NCI-H1417 (cell line): Measurements from ENCODE around the gene HDLBP.
"Not testable (repeated sequence)": the region's sequence is repeated elsewhere in the genome, so short reads cannot be mapped to it uniquely, and the experiment has no call there.

Experiments used
- DNase-seq, 3 experiments: peaks; one replicate each; lab custom pipeline; 2025; lab: John Stamatoyannopoulos, UW

HDLBP gene

GRCh38 chr2:241308267-241308666 lies 7.2 kb downstream of the HDLBP start:
- no peak for DNase-seq

GRCh38 chr2:241307055-241307454 lies 8.4 kb downstream of the HDLBP start:
- no peak for DNase-seq

- DNase-seq: no peak
Measured at GRCh38 chr2:241304039-241304670, 11.3 kb downstream of the HDLBP start.

GRCh38 chr2:241302759-241303651 lies 12.5 kb downstream of the HDLBP start:
- DNase-seq: no peak

- no peak for DNase-seq
Measured at GRCh38 chr2:241302083-241302482, 13.4 kb downstream of the HDLBP start.

- no peak for DNase-seq
Measured at GRCh38 chr2:241300000-241300399, 15.5 kb downstream of the HDLBP start.

DNA sequence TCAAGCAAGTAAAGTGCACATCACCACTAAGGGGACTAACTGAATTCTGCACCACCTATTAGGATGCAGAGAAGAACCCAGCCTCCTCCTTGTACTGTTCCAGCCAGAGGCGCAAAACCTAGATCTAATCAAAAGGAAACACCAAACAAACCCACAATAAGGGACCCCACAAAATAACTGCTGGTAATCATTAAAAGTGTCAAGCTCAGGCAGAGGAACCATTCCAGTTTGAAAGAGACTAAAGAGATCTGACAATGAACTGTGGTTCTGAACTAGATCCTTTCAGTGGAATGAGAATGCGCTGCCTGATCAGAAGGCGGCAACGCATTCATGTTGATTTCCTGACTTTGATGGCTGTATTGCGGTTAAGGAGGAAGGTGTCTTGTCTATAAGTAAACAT lies 16.8 kb downstream of the HDLBP start:
- DNase-seq: no peak

DNA sequence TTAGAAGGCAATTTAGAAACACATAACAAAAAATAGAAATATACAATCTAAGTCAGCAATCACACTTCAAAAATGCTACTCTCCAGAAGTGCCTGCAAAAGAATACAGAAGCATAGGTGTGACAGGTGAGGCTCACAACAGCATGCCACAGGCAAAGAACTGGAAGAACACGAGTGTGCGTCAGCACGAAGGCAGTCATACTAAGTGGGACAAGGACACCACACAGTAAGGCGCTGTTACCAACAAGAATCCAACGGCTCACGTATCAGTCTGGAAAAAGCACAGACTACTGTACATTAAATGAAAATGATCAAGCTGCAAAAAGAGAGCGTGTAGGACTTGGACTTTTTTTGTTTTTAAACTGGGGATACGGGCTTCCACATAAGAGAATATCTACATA lies 18.7 kb downstream of the HDLBP start:
- DNase-seq: no peak

DNA sequence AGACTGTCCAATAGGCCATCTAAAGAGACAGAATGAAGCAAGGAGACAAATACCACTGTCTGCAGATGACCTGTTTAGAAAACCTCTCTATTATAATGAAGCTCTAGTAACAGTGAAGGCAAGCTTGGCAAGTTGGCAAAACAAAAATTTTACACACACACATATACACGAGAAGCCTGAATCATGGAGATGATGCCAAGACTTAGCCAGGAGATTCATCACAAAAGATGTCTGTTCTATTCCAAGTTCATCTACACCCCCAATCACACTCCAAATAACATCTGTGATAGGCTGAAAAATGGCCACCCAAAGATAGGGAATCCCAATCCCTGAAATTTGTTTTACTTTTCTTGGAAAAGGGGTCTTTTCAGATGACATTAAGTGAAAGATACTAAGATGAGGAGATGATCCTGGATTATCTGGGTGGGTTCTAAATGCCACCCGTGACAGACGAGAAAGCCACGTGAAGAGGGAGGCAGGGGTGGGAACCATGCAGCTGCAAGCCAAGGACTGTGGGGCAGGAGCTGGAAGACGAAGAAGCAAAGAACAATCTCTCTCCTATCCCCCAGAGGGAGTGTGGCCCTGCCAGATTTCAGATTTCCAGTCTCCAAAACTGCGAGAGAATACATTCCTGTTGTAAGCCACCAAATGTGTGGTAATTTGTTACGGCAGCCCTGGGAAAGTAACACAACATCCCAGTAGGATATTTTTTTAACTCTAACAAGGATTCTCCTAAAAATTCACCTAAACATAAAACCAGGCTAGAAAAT lies 20.0 kb downstream of the HDLBP start:
- no peak for DNase-seq

DNA sequence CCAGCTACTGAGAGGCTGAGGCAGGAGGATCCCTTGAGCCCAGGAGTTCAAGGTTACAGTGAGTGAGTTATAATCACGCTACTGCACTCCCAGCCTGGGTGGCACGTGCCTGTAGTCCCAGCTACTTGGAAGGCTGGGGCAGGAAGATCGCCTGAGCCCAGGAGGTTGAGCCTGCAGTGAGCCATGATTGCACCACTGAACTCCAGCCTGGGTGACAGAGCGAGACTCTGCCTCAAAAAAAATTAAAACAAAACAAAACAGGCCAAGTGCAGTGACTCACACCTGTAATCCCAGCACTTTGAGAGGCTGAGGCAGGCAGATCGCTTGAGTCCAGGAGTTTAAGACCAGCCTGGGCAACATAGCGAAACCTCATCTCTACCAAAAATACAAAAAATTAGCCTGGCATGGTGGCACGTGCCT lies 22.1 kb downstream of the HDLBP start:
- not testable (repeated sequence) for DNase-seq

DNA sequence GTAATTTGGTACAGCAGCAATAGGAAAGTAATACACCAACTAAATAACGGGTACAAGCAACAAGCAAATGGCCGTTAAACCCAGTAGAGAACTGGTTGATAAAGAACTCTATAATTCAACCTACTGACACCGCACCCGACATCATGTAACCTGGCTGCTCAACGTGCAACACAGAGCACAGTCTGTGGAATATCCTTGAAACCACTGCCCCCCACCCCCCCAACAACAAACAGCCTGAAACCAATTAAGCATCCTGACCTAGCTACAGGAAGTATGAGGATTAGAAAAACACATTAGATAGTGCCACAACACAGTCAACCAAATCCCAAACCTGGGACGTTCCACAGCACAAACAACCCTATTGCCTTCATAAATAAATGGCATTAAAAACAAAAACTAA lies 23.5 kb downstream of the HDLBP start:
- DNase-seq: peak in 1 of 3 experiments; percentile 2

DNA sequence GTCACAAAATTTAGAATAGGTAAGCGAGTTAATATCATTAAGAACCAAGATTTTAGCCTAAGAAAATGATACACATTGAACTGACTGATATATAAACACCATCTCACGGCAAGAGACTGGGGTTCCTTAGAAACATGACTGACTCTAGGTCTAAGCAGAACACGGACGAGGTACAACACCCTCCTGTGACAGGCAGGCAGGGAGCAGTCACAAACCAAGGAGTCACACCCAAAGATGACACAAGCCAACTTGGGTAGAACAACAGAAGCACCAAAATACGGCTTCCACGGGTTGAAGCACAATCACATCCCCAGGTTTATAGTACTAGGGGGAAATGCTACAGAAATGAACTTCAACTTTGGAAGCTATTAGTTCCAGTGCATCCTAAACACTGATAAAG lies 24.3 kb downstream of the HDLBP start:
- no peak for DNase-seq

DNA sequence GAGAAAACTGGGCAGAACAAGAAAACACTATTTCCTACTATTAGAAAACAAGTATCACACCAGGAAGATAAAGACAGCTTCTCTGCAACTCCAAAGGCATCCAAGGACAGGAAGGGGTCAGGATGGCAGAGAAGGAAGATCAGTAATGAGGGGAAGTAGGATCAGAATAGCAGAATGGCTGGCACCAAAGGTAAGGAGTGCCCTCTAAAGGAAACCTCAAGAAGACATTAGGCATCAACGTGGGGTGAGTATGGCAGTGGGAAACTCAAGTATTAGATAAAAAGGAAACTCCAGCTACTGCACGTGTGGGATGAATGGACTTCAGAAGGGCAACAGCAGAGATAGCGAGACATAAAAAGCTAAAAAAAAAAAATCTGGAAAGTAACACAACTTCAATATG lies 25.9 kb downstream of the HDLBP start:
- no peak for DNase-seq

DNA sequence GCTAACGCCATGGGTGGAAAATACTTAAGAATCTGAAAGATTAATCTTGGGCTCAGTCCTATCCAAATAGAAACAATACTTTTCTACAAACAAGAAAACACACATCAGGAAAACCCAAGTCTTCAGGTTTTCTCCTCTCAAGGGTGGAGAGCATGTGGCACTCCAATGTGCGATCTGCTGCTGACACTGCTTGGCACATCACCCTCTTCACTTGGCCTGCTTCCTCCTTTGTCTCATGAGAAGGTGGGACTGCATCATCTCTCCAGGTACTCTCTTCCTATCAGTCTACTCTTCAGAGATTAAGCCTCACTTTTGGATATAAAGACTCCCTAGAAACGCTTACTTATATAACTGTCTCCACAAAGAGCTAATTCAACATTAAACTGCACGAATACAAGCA lies 26.4 kb downstream of the HDLBP start:
- no peak for DNase-seq

DNA sequence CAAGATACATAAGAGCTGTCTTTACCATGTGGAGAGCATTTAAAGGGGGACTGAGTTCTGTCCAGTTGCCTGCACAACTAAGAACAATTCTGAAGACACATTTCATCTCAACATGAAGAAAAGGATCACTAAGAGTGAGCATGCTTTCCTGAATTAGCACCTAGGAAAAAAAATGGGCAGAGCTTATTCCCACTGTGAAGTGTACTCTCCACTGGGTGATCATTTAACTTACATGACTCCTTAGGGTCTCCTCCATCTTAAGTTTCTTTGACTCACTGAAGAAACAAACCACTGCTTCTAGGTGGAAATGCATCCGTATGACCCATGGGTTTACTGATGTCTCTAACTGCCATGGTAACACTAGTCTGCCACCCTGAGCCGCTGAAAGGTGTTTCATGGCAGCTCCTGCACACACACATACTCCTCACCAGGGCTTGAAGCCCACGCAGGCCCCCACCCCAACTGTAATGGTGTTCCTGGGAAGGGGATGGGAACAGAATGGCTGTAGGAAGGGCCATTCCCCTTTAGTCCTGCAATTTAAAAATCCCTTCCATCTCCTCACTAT lies 27.1 kb downstream of the HDLBP start:
- no peak for DNase-seq

DNA sequence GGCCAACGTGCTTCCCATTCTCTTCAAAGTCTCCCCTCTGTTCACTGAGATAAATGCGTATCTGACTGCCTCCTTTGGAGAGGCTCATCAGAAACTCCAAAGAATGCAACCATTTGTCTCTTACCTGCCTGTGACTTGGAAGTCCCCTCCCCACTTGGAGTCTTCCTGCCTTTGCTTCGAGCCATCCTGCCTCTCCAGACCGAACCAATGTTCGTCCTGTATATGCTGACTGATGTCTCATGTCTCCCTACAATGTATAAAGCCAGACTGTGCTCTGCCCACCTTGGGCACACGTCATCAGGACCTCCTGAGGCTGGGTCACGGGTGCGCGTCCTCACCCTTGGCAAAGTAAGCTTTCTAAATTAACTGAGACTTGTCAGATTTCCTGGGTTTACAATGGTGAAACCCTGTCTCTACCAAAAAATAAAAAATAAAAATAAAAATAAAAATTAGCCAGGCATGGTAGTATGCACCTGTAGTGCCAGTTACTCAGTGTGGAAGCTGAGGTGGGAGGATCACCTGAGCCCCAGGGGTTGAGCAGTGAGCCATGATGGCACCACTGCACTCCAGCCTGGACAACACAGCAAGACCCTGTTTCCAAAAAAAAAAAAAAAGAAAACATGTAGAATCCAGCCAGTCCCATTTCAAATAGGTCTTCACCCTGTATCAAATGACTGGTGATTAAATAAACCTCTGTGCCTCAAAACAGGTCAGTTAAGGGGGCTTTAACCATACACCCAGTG lies 29.0 kb downstream of the HDLBP start:
- no peak for DNase-seq

DNA sequence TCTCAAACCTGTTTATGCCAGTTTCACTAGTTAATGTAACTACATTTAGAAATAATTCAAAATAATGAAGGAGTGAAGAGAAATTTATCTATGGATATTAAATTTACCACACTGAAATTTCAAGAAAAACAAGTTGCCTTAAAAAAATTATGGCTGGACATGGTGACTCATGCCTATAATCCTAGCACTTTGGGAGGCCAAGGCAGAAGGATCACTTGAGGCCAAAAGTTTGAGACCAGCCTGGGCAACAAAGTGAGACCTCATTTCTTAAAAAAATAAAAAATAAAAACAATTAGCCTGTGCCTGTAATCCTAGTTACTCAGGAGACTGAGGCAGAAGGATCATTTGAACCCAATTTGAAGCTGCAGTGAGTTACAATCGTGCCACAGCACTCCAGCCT lies 29.9 kb downstream of the HDLBP start:
- no peak for DNase-seq

DNA sequence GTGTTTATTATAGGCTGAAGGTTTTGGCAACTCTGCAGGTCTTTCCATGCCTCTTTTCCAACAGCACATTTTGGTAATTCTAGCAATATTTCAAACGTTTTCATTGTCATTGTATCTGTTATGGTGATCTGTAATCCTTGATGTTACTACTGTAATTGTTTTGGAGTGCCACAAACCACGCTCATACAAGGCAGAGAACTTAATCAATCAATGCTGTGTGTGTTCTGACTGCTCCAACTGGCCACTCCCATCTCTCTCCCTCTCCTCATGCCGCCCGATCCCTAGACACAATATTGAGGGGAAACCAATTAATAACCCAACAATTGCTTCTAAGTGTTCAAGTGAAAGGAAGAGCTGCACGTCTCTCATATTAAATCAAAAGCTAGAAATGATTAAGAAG lies 32.9 kb downstream of the HDLBP start:
- peak in 1 of 3 experiments; percentile 5 for DNase-seq

DNA sequence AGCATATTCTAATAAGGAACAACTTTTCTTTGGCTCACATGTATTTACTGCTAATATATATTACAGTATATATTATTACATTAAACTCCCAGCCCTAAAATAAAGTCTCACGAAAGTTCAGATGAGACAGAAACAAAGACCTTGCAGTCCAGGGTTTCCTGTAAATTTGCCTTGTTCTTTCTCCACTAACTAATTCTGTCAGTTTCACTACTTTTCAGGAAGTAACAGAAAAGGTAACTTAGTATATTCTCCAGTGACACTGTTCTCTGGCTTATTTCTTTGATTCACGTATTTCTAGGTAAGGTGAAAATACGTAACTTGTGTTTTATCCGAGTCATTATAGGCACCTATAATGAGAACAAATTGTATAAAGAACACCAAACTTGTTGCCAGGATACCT lies 35.2 kb downstream of the HDLBP start:
- no peak for DNase-seq

DNA sequence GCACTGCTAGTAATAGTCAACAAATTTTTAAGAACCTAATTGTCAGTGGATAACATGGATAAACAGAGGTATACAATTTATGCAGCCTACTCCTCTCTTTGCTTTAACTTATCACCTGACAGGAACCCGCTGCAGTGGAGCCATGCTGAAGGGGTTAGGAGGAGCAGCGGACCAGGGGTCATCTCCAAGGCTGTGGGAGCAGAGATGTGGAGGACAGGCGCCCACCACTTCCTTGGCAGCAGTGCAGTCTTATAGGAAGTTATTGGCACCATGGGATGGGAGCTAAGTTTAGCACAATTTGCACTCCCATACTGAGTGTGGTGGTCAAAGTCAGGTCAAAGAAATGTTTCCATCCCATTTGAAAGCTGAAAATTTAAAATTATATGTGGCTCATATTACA lies 35.6 kb downstream of the HDLBP start:
- DNase-seq: no peak

DNA sequence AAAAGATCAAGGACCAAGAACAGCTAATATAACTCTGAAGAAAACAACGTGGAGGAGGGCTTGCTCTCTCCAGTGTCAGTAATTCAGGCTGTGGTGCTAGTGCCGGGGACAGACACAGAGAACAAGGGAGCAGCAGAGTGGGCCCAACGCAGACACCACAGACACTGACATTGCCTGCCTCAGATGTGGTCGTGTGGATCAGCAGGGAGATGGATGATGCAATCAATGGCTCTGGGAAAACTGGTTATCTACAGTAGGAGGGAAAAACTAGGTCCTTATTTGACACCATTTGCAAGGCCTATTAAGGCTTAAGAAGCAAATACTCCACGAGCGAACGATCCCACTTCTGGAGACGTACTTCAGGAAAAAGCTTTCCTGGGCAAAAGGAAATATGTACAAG lies 36.1 kb downstream of the HDLBP start:
- peak in 1 of 3 experiments; percentile 13 for DNase-seq

DNA sequence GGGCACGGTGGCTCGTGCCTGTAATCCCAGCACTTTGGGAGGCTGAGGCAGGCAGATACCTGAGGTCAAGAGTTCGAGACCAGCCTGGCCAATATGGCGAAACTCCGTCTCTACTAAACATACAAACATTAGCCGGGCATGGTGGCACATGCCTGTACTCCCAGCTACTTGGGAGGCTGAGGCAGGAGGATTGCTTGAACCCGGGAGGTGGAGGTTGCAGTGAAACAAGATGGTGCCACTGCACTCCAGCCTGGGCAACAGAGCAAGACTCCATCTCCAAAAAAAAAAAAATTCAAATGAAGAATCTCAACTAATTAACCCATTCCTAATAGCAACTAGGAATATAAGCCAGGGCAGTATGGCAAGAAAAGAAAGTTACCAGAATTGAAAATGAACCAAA lies 37.2 kb downstream of the HDLBP start:
- DNase-seq: not testable (repeated sequence)
